Measurements from ENCODE around the gene ZMYM2.

Gene ZMYM2

DNA sequence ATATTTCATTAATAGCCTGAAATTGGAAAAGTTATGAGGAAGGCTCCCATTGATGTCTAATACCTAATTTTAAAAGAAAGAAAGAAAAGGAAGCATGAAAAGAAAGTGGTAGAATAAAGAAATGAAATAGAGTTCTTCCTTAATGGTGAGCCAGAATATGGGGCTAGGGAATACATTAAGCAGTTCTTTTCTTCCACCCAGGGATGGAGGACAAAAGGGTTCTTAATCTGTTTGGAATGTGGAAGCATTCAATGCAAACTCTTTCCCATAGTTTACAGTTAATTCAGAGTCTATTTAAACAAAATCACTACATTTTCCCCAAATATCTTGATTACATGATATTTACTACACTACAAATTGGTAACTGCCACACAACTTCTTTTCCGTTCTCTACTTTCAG is 18.4 kb upstream of the ZMYM2 start:
- no peaks in the 10 kb centered on the region for H3K36me3 ChIP-seq (ENCODE audit: insufficient read depth, low read length)
- no peaks in the 10 kb centered on the region for H4K20me1 ChIP-seq (ENCODE audit: insufficient read depth, low read length)
- H3K9me3 ChIP-seq (ENCODE audit: insufficient read depth, low read length, severe bottlenecking), result no peaks in the 10 kb centered on the region
- H2AFZ ChIP-seq (ENCODE audit: low read depth, low read length), result no peak overlapping the region
- no peak overlapping the region for H3K9ac ChIP-seq (ENCODE audit: low read depth, low read length)
- H3K27ac ChIP-seq (ENCODE audit: low read length), result no peak overlapping the region
- DNase-seq, result no peak
- ATAC-seq (ENCODE audit: insufficient read depth, low read depth), result no peak
- no peaks in the 10 kb centered on the region for H3K79me2 ChIP-seq (ENCODE audit: insufficient read depth, low read length)
- TF ChIP-seq, protein P1, sequence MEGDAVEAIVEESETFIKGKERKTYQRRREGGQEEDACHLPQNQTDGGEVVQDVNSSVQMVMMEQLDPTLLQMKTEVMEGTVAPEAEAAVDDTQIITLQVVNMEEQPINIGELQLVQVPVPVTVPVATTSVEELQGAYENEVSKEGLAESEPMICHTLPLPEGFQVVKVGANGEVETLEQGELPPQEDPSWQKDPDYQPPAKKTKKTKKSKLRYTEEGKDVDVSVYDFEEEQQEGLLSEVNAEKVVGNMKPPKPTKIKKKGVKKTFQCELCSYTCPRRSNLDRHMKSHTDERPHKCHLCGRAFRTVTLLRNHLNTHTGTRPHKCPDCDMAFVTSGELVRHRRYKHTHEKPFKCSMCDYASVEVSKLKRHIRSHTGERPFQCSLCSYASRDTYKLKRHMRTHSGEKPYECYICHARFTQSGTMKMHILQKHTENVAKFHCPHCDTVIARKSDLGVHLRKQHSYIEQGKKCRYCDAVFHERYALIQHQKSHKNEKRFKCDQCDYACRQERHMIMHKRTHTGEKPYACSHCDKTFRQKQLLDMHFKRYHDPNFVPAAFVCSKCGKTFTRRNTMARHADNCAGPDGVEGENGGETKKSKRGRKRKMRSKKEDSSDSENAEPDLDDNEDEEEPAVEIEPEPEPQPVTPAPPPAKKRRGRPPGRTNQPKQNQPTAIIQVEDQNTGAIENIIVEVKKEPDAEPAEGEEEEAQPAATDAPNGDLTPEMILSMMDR (IDR thresholded peaks at IDR 0.05; ENCODE audit: borderline replicate concordance, extremely low read depth, low read length, poor library complexity, severe bottlenecking), result no peak
- no peak for TF ChIP-seq EZH2 (IDR thresholded peaks at IDR 0.05; ENCODE audit: borderline replicate concordance, low read depth, low read length, severe bottlenecking)
- no peak overlapping the region for H3K4me2 ChIP-seq (ENCODE audit: insufficient read depth, low read length)
- H3K27me3 ChIP-seq (ENCODE audit: insufficient read depth, low read length, poor library complexity), result peaks cover 5% of the 10 kb centered on the region
- no peak overlapping the region for H3K4me3 ChIP-seq (ENCODE audit: low read depth in 1 of 2, low read length in 2 of 2)
- H3K4me1 ChIP-seq (ENCODE audit: insufficient read depth, low read length), result no peaks in the 10 kb centered on the region

DNA sequence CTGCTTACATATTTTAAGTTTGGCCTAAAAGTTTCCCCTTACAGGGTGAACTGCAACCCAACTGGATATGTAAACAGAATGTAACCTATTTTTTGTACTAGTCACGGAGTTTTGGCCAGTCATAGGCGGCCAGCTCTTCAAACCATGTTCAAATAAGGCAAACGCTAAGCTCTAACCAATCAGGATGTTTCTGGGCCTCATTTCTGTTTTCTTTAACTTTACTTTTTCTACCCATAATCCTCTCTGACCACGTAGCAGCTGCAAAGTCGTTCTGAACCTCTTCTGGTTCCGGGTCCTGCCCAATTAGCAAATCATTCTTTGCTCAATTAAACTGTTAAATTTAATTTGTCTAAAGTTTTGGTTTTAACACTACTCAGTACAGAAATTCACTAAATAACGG is 8.2 kb upstream of the ZMYM2 start:
- Histone ChIP-seq H3K4me1 (ENCODE audit: insufficient read depth, low read length) (no peaks in the 10 kb centered on the region), H3K9me3 (ENCODE audit: insufficient read depth, low read length, severe bottlenecking) (no peaks in the 10 kb centered on the region), H3K27ac (ENCODE audit: low read length) (no peak overlapping the region), H4K20me1 (ENCODE audit: insufficient read depth, low read length) (no peaks in the 10 kb centered on the region), H3K4me2 (ENCODE audit: insufficient read depth, low read length) (no peak overlapping the region), H3K27me3 (ENCODE audit: insufficient read depth, low read length, poor library complexity) (peaks cover 4% of the 10 kb centered on the region), H3K9ac (ENCODE audit: low read depth, low read length) (no peak overlapping the region), H2AFZ (ENCODE audit: low read depth, low read length) (no peak overlapping the region), H3K79me2 (ENCODE audit: insufficient read depth, low read length) (no peaks in the 10 kb centered on the region), H3K36me3 (ENCODE audit: insufficient read depth, low read length) (no peaks in the 10 kb centered on the region), H3K4me3 (ENCODE audit: low read depth in 1 of 2, low read length in 2 of 2) (no peak overlapping the region)
- TF ChIP-seq, protein P1 (IDR thresholded peaks at IDR 0.05; ENCODE audit: borderline replicate concordance, extremely low read depth, low read length, poor library complexity, severe bottlenecking), result no peak
- TF ChIP-seq EZH2 (IDR thresholded peaks at IDR 0.05; ENCODE audit: borderline replicate concordance, low read depth, low read length, severe bottlenecking), result no peak
- ATAC-seq (ENCODE audit: insufficient read depth, low read depth) (no peak), DNase-seq (no peak)

DNA sequence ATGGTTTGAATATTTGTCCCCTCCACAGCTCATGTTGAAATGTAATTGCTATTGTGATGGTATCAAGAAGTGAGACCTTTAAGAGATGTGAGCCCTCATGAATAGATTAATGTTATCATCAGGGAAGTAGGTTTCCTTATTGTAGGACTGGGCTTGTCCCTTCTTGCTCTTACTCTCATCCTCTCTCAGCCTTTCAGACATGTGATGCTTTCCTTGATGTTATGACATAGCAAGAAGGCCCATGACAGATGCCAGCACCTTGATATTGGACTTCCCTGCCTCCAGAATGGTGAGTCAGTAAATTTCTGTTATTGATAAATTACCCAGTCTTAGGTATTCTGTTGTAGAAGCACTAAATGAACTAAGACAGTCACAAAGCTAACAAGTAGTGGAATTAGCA is 5.7 kb upstream of the ZMYM2 start:
- no peak for TF ChIP-seq EZH2 (IDR thresholded peaks at IDR 0.05; ENCODE audit: borderline replicate concordance, low read depth, low read length, severe bottlenecking)
- TF ChIP-seq, protein P1 (IDR thresholded peaks at IDR 0.05; ENCODE audit: borderline replicate concordance, extremely low read depth, low read length, poor library complexity, severe bottlenecking), result no peak
- H4K20me1 ChIP-seq (ENCODE audit: insufficient read depth, low read length), result no peaks in the 10 kb centered on the region
- ATAC-seq (ENCODE audit: insufficient read depth, low read depth) (no peak), DNase-seq (no peak)
- peaks cover 11% of the 10 kb centered on the region for H3K27me3 ChIP-seq (ENCODE audit: insufficient read depth, low read length, poor library complexity)
- H3K9ac ChIP-seq (ENCODE audit: low read depth, low read length), result no peak overlapping the region
- no peaks in the 10 kb centered on the region for H3K36me3 ChIP-seq (ENCODE audit: insufficient read depth, low read length)
- no peak overlapping the region for H3K27ac ChIP-seq (ENCODE audit: low read length)
- no peak overlapping the region for H2AFZ ChIP-seq (ENCODE audit: low read depth, low read length)
- H3K4me1 ChIP-seq (ENCODE audit: insufficient read depth, low read length), result peaks cover 5% of the 10 kb centered on the region
- no peak overlapping the region for H3K4me2 ChIP-seq (ENCODE audit: insufficient read depth, low read length)
- no peak overlapping the region for H3K4me3 ChIP-seq (ENCODE audit: low read depth in 1 of 2, low read length in 2 of 2)
- H3K79me2 ChIP-seq (ENCODE audit: insufficient read depth, low read length), result no peaks in the 10 kb centered on the region
- no peaks in the 10 kb centered on the region for H3K9me3 ChIP-seq (ENCODE audit: insufficient read depth, low read length, severe bottlenecking)
